GM19328 (cell line): Measurements from ENCODE around the gene SEC22A.

Experiments
- ATAC-seq: cut with Tn5 transposase; IDR thresholded peaks from one replicate; pipeline ENCODE4 v1.9.1; 2021; ENCODE audit warnings: mild to moderate bottlenecking, moderate library complexity; ENCODE audit not compliant: unreplicated experiment

The SEC22A gene

GRCh38 chr3:123262226-123262625 lies 60.5 kb downstream of the SEC22A start:
- ATAC-seq = no peak

DNA sequence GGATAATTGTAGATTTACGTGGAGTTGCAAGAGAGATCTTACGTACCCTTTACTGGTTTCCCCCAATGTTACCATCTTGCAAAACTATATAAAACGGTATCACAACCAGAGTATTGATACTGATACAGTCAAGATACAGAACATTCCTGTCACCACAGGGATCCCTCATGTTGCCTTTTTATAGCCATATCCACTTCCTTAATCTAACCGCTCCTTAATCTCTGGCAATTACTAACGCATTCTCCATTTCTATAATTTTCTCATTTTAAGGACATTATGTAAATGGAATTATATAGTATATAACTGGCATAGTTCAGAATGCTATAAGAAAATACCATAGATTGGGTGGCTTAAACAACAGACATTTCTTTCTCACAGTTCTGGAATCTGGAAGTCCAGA lies 61.1 kb downstream of the SEC22A start:
- no peak for ATAC-seq

- no peak for ATAC-seq
These were observed 62.2 kb downstream of the SEC22A start for GRCh38 chr3:123263941-123264340.

- no peak for ATAC-seq
These were observed 66.1 kb downstream of the SEC22A start for GRCh38 chr3:123267821-123268220.

- ATAC-seq = no peak
These were observed 69.1 kb downstream of the SEC22A start for GRCh38 chr3:123270818-123271217.

- ATAC-seq = no peak
These were observed 69.9 kb downstream of the SEC22A start for GRCh38 chr3:123271466-123272159.

DNA sequence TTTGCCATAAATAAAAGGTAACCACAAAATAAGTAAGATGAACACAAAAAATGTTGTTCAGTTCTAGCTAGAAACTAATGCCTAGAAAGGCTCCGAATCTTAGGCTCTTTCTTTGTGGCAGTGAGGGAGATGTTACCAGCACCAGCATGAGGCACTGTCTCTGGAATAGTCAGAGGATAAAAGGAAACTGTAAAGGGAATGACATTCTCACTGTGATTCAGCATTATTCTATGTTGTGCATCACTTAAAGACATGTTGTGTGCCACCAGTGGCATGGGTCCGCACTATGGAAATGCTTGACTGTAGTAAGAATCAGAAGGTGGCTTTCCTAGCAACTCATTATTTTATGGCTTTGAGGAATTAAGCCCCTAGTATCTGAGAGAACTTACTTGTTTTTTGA lies 70.8 kb downstream of the SEC22A start:
- ATAC-seq = no peak

- ATAC-seq = no peak
These were observed 73.9 kb downstream of the SEC22A start for GRCh38 chr3:123275691-123276090.

GRCh38 chr3:123276346-123277006 lies 74.7 kb downstream of the SEC22A start:
- no peak for ATAC-seq

DNA sequence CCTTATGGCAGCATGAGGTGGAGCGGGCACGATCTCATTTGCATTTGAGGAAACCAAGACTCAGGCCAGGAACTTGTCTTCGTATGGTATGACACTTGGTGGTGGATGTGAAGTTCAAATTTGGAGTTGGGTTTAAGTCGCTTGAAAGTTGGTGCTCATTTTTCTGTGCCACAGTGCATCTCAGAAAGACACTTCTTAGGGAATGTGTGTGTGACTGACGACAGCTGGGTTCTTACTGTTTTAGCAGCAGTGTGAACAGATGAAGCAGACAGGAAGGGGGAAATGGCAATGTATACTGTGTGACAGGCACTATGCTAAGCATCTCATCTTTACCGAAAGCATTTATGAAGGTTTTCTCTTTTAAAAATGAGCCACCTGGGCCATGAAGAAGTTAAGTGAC lies 75.4 kb downstream of the SEC22A start:
- ATAC-seq = no peak

DNA sequence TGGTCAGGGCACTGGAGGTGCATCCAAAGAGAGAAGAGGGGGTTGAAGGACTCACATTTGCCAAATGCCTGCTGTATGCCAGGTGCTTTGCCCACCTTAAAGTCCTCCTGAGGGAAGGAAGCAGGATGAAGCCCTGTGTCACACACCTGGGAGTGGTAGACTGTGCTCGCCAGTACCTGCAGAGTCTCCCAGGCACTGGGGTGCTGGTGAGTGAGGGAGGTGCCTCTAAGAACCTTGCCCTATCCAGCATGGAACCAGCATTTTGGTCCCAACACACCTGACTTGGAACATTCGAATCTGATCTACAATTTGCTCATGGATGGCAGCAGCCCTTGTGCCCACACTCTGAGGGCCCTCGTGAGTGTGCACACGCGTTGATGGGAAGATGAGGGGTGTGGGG lies 76.7 kb downstream of the SEC22A start:
- no peak for ATAC-seq

- ATAC-seq = no peak
These were observed 77.4 kb downstream of the SEC22A start for GRCh38 chr3:123279121-123279520.

- no peak for ATAC-seq
These were observed 79.7 kb downstream of the SEC22A start for GRCh38 chr3:123281406-123281805.

- ATAC-seq = no peak
These were observed 80.2 kb downstream of the SEC22A start for GRCh38 chr3:123281929-123282328.

GRCh38 chr3:123282461-123282860 lies 80.7 kb downstream of the SEC22A start:
- ATAC-seq = no peak

- no peak for ATAC-seq
These were observed 81.3 kb downstream of the SEC22A start for GRCh38 chr3:123283074-123283473.

GRCh38 chr3:123283657-123284398 lies 82.1 kb downstream of the SEC22A start:
- ATAC-seq = no peak

GRCh38 chr3:123284399-123285010 lies 82.8 kb downstream of the SEC22A start:
- ATAC-seq = no peak

DNA sequence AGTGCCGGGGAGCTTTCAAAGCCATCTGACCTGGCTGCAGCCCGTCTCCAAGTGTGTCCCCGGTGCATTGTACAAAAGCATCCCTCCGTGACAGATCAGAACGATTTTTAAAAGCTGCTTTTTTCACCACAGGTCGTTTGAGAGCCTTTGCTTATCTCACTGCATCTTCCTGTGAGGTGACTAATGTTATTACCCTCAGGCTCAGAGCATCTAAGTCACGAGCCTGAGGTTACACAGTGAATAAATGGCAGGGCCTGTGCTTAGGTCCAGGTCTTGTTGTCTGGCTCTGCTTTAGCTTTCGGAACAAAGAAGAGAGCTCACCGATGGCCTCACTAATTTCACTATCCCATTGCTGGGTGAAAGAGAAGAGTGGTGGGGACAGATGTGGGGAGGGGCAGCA lies 83.3 kb downstream of the SEC22A start:
- no peak for ATAC-seq

- no peak for ATAC-seq
These were observed 83.7 kb downstream of the SEC22A start for GRCh38 chr3:123285479-123285878.

DNA sequence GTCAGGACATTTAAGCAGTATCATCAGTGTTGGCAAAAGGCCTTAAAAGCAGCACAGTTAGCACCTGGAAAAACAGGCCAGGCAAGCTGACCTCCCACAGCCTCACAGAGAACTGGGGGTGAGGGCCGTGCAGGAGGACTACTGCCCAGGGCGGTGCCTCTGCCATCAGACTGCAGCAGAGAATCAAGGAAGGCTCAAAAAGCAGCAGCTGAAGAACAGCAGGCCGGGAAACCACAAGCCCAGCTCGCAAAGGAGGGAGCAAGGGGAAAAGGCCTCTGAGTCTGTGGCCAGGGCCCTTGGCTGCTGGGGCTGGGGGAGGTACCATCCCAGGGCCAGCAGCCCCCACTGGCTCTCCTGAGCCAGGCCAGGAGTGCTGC lies 84.2 kb downstream of the SEC22A start:
- ATAC-seq = no peak
